GM19035 (cell line): ENCODE measurements around the gene ARHGAP6.
A peak's percentile ranks its signal among the peaks of the same experiment; 100 is the strongest.
"Not testable (repeated sequence)": the region's sequence is repeated elsewhere in the genome, so short reads cannot be mapped to it uniquely, and the experiment has no call there.

ENCODE experiments used
- ATAC-seq: cut with Tn5 transposase; IDR thresholded peaks from one replicate; pipeline ENCODE4 v1.9.1; 2021; ENCODE audit not compliant: unreplicated experiment

Gene ARHGAP6

DNA sequence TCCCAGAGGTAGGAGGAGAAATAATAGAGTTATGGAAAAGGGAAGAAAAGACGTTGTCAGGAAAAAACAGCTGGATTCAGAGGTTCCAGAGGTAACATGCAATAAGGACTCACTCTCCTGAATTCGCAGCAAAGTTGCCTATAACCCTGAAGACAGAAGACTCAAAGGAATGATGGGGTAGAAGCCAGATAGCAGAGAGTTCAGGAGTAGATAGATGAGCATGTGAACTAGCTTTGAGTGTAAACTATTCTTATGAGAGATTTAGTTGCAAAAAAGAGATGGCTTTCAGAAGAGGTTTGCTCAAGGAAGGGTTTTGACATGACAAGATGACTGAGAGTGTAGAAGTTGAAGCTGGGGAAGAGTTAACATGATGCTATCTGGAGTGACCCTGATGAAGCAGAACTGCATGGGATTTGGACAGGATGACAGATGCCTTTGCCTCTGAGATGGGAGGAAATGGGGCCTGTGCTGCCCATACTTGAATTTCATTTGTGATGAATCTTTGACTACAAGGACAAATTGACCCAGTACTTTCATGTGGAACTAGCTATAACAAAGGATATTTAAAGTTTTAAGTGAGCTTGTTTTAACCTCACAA lies 298.6 kb downstream of the ARHGAP6 start:
- no peak for ATAC-seq

DNA sequence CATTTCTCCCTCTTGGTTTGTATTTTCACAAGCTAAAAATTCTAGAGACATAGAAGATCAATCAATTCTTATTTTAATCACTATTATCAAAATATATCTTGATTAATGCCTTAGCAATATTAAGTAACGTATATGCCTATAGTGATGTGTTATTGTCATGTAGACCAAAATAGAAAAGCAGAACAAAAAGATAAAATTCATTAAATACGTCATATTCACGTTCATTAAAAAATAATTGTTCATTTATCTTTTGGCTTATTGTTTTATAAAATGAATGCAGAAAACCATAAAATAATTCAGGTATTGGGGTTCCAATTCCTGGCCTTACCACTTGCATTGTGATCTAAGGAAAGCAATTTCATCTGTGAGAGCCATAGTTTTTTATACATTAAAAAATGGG lies 300.3 kb downstream of the ARHGAP6 start:
- ATAC-seq, result no peak

GRCh38 chrX:11364835-11365234 lies 300.9 kb downstream of the ARHGAP6 start:
- ATAC-seq, result no peak

GRCh38 chrX:11363825-11364224 lies 301.9 kb downstream of the ARHGAP6 start:
- ATAC-seq, result not testable (repeated sequence)

DNA sequence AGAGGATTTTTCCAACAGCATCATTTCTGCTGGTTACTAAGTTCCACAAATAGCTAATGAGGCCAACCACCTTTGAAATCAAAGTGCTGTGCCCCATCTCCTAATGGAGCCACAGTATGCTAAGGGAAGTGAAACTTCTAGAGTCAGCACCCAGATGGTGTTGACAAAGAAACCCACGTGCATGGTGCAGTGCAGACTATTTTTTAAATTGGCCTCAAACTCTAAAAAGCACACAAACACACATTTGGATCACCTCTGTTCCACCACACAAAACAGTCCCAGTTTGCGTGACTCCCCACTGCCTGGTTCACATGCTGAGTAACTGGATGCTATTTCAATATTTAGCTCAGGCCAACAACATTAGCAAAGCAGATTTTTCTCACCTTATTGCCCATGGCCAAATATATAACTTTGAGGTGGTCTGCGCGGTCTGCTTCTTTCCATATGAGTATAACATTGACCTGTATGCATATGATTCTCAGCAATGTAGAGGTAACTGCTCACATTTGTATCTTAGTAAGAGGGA lies 302.6 kb downstream of the ARHGAP6 start:
- ATAC-seq, result peak; percentile 98

GRCh38 chrX:11361666-11362065 lies 304.1 kb downstream of the ARHGAP6 start:
- ATAC-seq, result not testable (repeated sequence)

DNA sequence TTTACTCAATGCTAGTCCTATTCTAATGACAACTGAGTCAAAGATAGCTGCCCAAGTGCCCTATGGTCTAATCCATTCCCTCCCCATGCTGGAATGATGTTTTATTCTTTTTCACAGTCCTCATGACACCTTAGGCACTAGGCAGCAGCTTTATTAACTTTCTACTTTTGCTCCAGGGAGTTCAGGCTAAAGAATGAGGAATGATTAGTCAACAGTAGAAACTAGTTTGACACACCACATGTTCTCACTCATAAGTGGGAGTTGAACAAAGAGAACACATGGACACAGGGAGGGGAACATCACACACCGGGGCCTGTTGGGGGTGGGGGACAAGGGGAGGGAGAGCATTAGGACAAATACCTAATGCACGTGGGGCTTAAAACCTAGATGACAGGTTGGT lies 309.8 kb downstream of the ARHGAP6 start:
- ATAC-seq, result not testable (repeated sequence)

DNA sequence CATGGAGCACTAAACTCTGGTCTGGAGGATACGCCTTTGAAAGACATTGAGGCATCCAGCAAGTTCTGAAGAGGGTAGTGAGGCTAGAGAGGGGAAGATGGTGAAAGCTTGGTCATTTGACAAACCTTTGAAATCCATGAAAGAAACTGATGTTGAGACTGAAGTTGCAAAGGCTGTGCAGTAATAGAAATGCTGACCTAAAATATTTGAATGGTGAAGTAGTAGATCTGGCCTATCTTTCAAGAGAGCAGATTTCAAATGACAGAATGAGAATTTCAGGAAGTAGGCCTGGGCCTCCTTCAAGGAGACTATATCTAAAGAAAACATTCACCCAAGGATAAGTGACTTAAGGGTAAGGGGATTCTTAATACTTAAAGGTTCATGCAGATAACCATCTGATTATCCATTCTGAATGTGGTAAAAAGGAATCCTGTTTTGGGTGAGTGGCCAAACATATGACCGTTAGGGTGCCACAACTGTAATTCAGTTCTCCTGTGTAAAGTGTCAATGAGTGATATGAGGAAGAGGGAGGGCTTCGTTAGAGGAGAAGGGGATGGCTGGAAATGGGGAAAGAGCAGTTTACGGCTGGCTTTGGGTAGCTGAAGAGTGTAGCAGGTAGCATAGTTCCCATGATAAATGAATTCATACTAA lies 310.3 kb downstream of the ARHGAP6 start:
- no peak for ATAC-seq

- ATAC-seq, result no peak
Observed at GRCh38 chrX:11352296-11352741, 313.4 kb downstream of the ARHGAP6 start.

- no peak for ATAC-seq
Observed at GRCh38 chrX:11351375-11352295, 314.1 kb downstream of the ARHGAP6 start.

DNA sequence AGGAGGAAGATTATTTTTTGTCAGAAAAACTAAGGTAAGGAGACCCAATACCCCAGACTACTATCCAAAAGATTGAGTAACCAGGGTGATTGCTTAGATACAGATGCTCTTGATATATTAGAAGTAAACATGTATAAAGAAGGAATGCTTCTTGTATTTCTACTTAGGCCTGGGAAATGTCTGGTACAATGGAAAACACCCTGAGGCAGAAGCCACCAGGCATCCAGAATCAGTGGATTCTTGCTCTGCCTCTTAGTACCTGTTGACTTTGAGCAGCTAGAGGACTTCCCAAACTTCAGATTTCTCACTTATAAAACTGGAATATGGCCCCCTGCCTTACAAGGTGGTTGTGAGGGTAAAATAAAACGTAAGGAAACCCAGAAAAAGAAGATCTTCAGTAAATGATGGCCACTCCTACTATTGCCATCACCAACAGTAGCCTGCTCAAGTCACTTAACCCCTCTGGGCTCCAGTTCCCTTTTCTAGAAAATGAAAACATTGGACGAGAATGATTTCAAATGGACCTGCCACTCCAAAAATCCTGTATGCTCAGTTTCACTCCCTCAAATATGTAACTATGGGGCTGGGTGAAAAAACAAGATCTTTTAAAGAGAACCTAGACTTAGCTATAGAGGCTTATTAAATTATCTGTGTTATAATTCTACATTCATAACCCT lies 315.9 kb downstream of the ARHGAP6 start:
- ATAC-seq, result no peak

DNA sequence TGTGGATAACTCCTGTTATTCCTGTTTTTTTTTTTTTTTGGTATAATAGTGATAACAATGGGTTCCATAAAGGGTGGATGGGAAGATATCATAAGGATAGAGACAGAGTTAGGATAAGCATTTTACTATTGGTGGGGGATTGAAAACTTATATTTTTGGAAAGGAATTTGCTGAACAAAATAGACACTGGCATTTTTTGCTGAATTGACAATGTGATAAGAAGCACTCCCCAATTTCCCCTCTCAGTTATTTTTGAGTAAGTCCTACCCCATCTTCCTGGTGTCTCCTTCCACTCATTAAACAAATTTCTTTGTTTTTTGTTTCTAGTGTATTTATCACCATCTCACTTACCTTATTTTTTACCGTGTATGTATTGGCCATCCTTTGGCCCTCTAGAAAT lies 316.7 kb downstream of the ARHGAP6 start:
- ATAC-seq, result no peak

DNA sequence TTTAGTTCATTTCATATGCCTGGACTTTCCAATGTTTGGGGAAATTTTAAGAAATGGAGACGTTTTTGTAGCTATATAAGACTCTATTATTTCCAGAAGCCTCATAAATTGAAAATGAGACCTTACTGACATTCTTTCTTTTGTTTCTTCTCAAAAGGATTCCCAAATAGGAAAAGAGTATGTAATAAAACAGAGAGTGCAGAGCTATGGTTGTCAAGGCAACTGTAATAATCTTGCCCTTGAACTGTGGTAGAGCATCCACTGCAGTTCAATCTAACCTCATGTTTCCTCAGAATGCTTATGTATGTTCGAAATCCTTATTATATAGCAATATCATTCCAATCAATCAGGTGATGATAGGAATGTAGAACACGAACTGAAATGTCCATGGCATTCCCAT lies 318.4 kb downstream of the ARHGAP6 start:
- no peak for ATAC-seq

- no peak for ATAC-seq
Observed at GRCh38 chrX:11346121-11346682, 319.5 kb downstream of the ARHGAP6 start.

DNA sequence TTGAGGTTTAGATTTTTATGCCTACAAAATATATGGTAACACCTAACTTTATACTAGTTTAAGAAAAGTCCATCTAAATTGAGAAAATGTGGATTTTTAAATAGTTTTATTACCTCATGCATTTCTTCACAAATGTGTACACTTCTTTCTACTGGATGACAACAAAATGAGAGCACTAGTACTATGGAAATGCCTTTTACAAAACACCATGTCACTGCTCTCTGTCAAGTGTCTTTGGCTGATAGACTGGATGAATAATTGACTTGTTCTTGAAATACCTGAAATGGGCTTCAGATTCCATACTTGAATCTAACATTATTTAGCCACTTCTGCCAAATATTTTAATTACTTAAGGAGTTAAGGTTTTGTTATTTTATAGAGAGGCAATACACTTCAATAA lies 323.0 kb downstream of the ARHGAP6 start:
- no peak for ATAC-seq

DNA sequence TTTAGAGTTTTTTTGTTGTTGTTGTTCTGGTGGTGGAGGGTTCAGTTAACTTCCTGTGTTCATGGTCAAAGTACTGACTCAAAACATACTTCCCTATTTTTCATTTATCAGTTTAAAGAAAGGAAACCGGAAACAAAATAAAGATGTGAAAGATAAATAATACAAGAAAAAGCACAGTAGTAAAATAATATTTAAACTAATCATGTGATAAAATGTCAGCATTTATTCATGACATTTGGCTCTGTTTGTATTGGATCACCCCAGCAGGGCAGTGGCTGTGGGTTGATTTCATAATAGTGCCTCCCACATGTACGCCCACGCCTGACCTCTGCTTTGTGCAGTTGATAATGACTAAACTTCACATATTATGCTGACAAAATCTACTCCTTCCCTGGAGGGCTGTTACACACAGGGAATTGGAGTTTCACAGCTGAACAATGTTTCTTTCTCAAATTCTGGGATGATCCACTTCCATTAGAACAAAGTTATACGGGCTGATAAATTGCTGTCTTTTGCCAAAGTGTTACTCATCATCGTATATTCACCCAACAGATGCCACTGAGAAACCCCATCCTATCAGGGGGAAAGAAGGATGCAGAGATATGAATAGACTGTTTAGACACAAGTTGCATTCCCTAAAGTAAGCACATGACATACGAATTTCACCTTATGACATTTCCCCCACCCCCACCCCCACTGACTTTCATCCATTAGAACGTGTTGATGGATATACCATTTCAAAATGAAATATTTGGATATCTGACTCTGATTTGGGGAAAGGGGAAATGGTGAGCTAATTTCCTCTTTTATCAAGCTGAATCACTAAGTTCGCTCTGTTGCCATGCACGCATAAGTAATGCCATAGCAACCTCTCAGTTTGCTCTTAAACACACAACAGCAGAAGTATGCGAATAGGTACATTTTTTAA lies 324.2 kb downstream of the ARHGAP6 start:
- peak; percentile 87 for ATAC-seq

GRCh38 chrX:11337292-11338009 lies 328.3 kb downstream of the ARHGAP6 start:
- ATAC-seq, result no peak

DNA sequence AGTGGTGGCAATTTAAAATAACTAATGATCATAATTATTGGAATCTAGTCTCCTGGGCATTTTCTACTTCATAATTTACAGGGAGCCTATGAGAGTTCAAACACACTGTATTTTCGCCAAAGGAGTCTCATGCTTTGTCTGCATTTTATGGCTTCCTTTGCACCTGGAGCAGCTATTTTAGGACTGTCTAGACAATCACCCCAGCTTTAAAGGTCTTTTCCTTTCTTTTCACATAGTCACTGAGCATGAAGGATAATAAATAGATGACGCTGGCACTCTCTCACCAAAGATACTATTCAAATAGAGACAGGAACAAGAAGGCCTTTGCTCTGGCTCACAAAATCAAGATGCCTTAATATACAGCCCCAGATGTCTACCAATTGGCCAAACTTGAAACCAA lies 329.5 kb downstream of the ARHGAP6 start:
- no peak for ATAC-seq

DNA sequence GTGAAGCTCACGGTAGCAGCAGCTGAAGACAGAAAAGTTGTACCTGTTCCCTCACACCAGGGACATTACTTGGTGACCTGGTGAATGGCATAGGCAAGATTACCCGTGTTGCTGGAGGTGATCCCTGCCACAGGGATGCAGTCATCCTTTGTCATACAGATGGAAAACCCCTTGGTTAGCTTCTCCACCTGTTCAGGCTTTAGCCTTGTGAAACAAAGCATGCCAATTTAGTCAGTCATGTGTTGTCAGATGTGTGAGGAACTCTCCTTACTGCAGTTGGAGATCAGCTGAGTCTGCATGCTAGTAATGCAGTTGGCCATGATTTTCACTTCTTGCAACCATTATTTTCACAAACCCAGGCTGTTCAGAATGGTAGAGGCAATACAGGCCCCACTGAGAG lies 331.6 kb downstream of the ARHGAP6 start:
- no peak for ATAC-seq
